Fibroblast of lung (primary cell): ENCODE measurements around the gene CRELD2. TPM values are rescaled to one million over a fixed set of nuclear protein-coding genes. Genes with fewer than 3 reads are reported as not detected.

ENCODE experiments used
- DNase-seq, 2 donors: peaks; one replicate each; pipeline versions ENCODE4 v3.0.0 to v3.0.0-alpha.2; 2010; ENCODE audit warnings: low read depth in 2 of 2
- H2AFZ ChIP-seq: 2 replicates; pipeline ENCODE4 v1.5.1; 2012; ENCODE audit warnings: low read length, control low read depth, inconsistent platforms
- H3K27ac ChIP-seq: 2 replicates; pipeline ENCODE4 v1.5.1; 2011; ENCODE audit warnings: low read length, control low read depth; ENCODE audit not compliant: insufficient read depth
- H3K27me3 ChIP-seq: 2 replicates; pipeline ENCODE4 v1.5.1; 2011; ENCODE audit warnings: mild to moderate bottlenecking, low read length; ENCODE audit not compliant: control insufficient read depth, insufficient read depth
- H3K36me3 ChIP-seq: 2 replicates; pipeline ENCODE4 v1.5.1; 2011; ENCODE audit warnings: low read length; ENCODE audit not compliant: control insufficient read depth, insufficient read depth
- H3K4me1 ChIP-seq: 2 replicates; pipeline ENCODE4 v1.5.1; 2011; ENCODE audit warnings: low read length; ENCODE audit not compliant: control insufficient read depth, insufficient read depth; ENCODE audit errors: extremely low read depth
- H3K4me2 ChIP-seq: 2 replicates; pipeline ENCODE4 v1.5.1; 2011; ENCODE audit warnings: low read length, control low read depth; ENCODE audit not compliant: insufficient read depth; ENCODE audit errors: extremely low read depth
- H3K4me3 ChIP-seq, 4 experiments: fragments of 200-600 bp in 1 of 4; sonication (generic) in 1 of 4; replicated peaks in 1 of 4; 2 replicates each; pipeline ENCODE4 v1.5.1; 2011 to 2016; ENCODE audit warnings: low read length in 4 of 4, low read depth in 3 of 4, mild to moderate bottlenecking in 3 of 4, control low read depth in 2 of 4, inconsistent platforms in 1 of 4, mixed read lengths in 1 of 4; ENCODE audit not compliant: insufficient read depth in 1 of 4; ENCODE audit errors: control extremely low read depth in 1 of 4
- H3K79me2 ChIP-seq: 2 replicates; pipeline ENCODE4 v1.5.1; 2012; ENCODE audit warnings: mild to moderate bottlenecking, low read length, inconsistent platforms; ENCODE audit not compliant: control insufficient read depth, insufficient read depth
- H3K9ac ChIP-seq: 2 replicates; pipeline ENCODE4 v1.5.1; 2011; ENCODE audit warnings: mild to moderate bottlenecking, low read length, control low read depth; ENCODE audit not compliant: insufficient read depth
- H3K9me3 ChIP-seq: 2 replicates; pipeline ENCODE4 v1.5.1; 2012; ENCODE audit warnings: low read depth, low read length; ENCODE audit not compliant: control insufficient read depth, insufficient read depth
- H4K20me1 ChIP-seq: 2 replicates; pipeline ENCODE4 v1.5.1; 2011; ENCODE audit warnings: low read length; ENCODE audit not compliant: control insufficient read depth, insufficient read depth; ENCODE audit errors: extremely low read depth
- CTCF ChIP-seq, 2 donors: IDR thresholded peaks in 1 of 2; conservative IDR thresholded peaks in 1 of 2; 1 replicate in 1 of 2; 2 replicates in 1 of 2; pipeline ENCODE4 v1.5.1; 2011 to 2012; ENCODE audit warnings: low read length in 2 of 2, control low read depth in 1 of 2, inconsistent platforms in 1 of 2, low read depth in 1 of 2, mild to moderate bottlenecking in 1 of 2
- EZH2 ChIP-seq: IDR thresholded peaks from 2 replicates; pipeline ENCODE4 v1.5.1; 2012; ENCODE audit warnings: low read length, control low read depth, mild to moderate bottlenecking; ENCODE audit errors: missing control alignments
- polyA plus RNA-seq, 2 donors: library from polyadenylated mRNA; depleted of rRNA in 1 of 2; stranded (reverse) in 1 of 2; unstranded in 1 of 2; fragments of >200 nt; gene quantifications; 2 replicates each; pipeline ENCODE4 v1.2.1, GENCODE V29; 2011 to 2012; ENCODE audit warnings: missing spikeins in 1 of 2
- total RNA-seq: library from RNA; depleted of rRNA; stranded (reverse); fragments of >200 nt; gene quantifications from 2 replicates; pipeline ENCODE4 v1.2.1, GENCODE V29; 2014

Gene CRELD2
- total and polyA plus RNA-seq, 2 donors (not counting 1 experiment from before 2014, with no cell fraction given) = 45.3 to 56.6 TPM

DNA sequence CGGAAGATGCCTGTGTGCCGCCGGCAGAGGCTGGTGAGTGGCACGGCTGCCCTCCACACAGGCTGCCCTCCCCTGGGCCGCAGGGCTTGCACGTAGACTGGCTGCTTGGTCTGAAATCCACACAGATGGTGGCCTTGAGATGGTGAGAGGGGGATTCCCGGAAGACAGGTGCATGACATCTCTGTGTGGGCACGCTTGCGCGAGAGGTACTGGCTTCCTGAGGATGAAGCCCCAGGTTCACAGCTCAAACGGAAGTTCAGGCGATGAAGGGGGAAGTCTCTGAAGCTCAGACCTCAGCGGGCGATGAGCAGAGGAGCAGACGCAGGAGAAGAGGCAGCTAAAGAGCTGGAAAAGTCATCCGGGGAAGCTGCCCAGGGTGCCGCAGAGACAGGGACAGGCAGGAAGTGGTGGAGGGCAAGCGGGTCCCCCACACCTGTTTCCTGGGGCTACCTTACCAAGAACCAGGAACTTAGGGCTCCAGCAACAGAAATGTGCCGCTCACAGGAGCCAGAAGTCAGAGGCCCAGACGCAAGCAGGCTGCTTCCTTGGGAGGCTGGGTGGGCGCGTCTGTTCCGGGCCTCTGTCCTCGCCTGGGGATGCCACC lies 7.2 kb downstream of the CRELD2 start:
- TF ChIP-seq EZH2 (no peak), CTCF (conservative IDR thresholded peaks at IDR 0.05 in 1 of 2, IDR thresholded peaks at IDR 0.05 in 1 of 2; ENCODE audit: low read depth in 1 of 2, low read length in 2 of 2) (no peak)
- no peaks in the 10 kb centered on the region for H4K20me1 ChIP-seq
- peaks cover 8% of the 10 kb centered on the region for H3K36me3 ChIP-seq
- H3K4me3 ChIP-seq = no peak overlapping the region
- DNase-seq = no peak
- H2AFZ ChIP-seq = no peak overlapping the region
- no peaks in the 10 kb centered on the region for H3K27me3 ChIP-seq
- H3K4me2 ChIP-seq = no peak overlapping the region
- no peak overlapping the region for H3K27ac ChIP-seq
- no peaks in the 10 kb centered on the region for H3K9me3 ChIP-seq
- no peaks in the 10 kb centered on the region for H3K4me1 ChIP-seq
- no peak overlapping the region for H3K9ac ChIP-seq
- H3K79me2 ChIP-seq = no peaks in the 10 kb centered on the region

- H3K4me1 ChIP-seq = no peaks in the 10 kb centered on the region
- H3K27me3 ChIP-seq = no peaks in the 10 kb centered on the region
- peaks cover 5% of the 10 kb centered on the region for H3K36me3 ChIP-seq
- no peak overlapping the region for H3K4me3 ChIP-seq
- H3K4me2 ChIP-seq = no peak overlapping the region
- H3K9ac ChIP-seq = no peak overlapping the region
- no peaks in the 10 kb centered on the region for H3K9me3 ChIP-seq
- TF ChIP-seq CTCF (conservative IDR thresholded peaks at IDR 0.05 in 1 of 2, IDR thresholded peaks at IDR 0.05 in 1 of 2; ENCODE audit: low read depth in 1 of 2, low read length in 2 of 2) (no peak), EZH2 (no peak)
- no peaks in the 10 kb centered on the region for H3K79me2 ChIP-seq
- no peaks in the 10 kb centered on the region for H4K20me1 ChIP-seq
- no peak for DNase-seq
- no peak overlapping the region for H2AFZ ChIP-seq
- H3K27ac ChIP-seq = no peak overlapping the region
These were observed 8.5 kb downstream of the CRELD2 start for GRCh38 chr22:49926916-49927315.

DNA sequence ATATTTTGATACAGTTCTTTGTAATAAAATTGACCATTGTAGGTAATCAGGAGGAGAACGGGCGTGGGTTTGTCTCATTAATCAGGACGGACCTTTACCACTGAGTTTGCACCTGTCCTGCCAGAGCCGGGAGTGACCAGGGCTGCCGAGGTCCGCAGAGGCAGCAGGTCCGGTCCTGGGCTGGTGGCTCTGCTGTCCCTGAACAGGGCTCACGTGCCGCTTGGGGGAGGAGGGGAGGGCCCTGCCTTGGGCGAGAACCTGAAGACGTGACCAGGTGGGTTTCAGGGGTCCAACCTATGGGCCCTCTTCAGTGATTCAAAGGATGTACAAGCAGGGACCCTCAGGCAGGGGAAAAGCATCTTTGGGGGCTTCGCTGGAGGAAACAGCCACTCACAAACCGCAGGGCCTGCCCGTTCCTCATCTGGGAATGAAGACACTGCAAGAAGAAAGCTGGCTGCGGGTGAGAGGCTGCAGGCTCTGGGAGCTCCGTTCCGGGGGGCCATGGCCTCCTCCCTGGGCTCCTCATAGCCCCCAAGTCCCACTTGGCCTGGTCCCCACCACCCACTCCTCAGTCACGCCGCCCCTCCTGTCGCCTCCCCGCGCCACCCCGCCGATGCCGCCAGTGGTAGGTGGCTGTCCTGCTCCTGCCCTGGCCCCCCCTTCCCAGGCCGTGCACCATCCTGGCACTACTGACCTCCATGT lies 9.2 kb downstream of the CRELD2 start:
- Histone ChIP-seq H2AFZ (no peak overlapping the region), H3K9me3 (no peaks in the 10 kb centered on the region), H3K27ac (no peak overlapping the region), H3K79me2 (no peaks in the 10 kb centered on the region), H3K4me3 (no peak overlapping the region), H3K4me2 (no peak overlapping the region), H4K20me1 (no peaks in the 10 kb centered on the region), H3K9ac (no peak overlapping the region), H3K27me3 (no peaks in the 10 kb centered on the region), H3K36me3 (peaks cover 5% of the 10 kb centered on the region), H3K4me1 (no peaks in the 10 kb centered on the region)
- DNase-seq = no peak
- TF ChIP-seq CTCF (conservative IDR thresholded peaks at IDR 0.05 in 1 of 2, IDR thresholded peaks at IDR 0.05 in 1 of 2; ENCODE audit: low read depth in 1 of 2, low read length in 2 of 2) (no peak), EZH2 (no peak)
